WERI-Rb-1 (cell line): ENCODE measurements around the gene NUDT13.

Experiments
- DNase-seq: peaks from one replicate; pipeline ENCODE4 v3.0.0-alpha.2; 2020
- H3K27ac ChIP-seq: fragments of 250-450 bp; sonication (Bioruptor Pico); 2 replicates; pipeline ENCODE4 v1.5.1; 2020; ENCODE audit warnings: mild to moderate bottlenecking, moderate library complexity
- H3K27me3 ChIP-seq: fragments of 250-450 bp; sonication (Bioruptor Pico); 2 replicates; pipeline ENCODE4 v1.5.1; 2021; ENCODE audit warnings: mild to moderate bottlenecking, low read depth, moderate library complexity; ENCODE audit not compliant: insufficient read depth, severe bottlenecking
- H3K36me3 ChIP-seq: fragments of 250-450 bp; sonication (Bioruptor Pico); 2 replicates; pipeline ENCODE4 v1.5.1; 2020; ENCODE audit warnings: mild to moderate bottlenecking, moderate library complexity
- H3K4me3 ChIP-seq: 2 replicates; pipeline ENCODE4 v1.5.1; 2011; ENCODE audit warnings: low read depth, mild to moderate bottlenecking, control low read depth, low read length
- H3K9me3 ChIP-seq: fragments of 250-450 bp; sonication (Bioruptor Pico); 2 replicates; pipeline ENCODE4 v1.5.1; 2021; ENCODE audit warnings: mild to moderate bottlenecking, moderate library complexity; ENCODE audit not compliant: severe bottlenecking
- TF ChIP-seq, protein P1 (sequence below): IDR thresholded peaks from 2 replicates; pipeline ENCODE4 v1.5.1; 2011; ENCODE audit warnings: low read depth, mild to moderate bottlenecking, control low read depth, inconsistent platforms, low read length

Gene NUDT13

DNA sequence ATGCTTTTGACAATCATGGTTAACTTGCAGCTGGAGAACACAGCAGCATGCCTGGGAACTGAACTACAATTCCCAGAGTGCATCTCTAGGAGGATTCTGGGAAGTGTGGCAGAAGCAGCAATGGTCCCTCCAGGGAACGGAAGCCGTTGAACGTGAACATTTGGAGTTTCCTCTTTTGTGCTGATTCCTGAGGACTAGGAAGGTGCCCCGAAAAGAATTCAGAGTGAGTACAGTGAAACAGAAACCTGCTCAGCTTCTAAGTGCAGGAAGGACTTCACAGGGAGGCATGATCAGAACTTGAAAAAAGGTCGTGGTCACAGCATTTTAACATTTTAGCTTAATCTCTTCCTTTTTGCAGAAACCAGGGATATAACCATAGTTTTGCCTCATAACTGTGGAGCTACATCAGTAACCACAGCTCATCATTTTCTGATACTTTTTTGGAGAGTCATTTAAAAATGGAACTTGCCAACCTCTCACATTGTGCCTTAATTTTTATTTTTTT, at the start of gene NUDT13:
TSS of gene NUDT13 (plus strand) at position 111 of the 505 bp plus-strand sequence. CDS start 3,911 bp downstream, outside the sequence.
- Histone ChIP-seq H3K36me3 (peaks cover 17% of the 10 kb centered on the region), H3K27ac (no peak within 1 kb of the TSS), H3K27me3 (no peaks in the 10 kb centered on the region), H3K4me3 (no peak within 1 kb of the TSS), H3K9me3 (peaks cover 3% of the 10 kb centered on the region)
- TF ChIP-seq, protein P1, sequence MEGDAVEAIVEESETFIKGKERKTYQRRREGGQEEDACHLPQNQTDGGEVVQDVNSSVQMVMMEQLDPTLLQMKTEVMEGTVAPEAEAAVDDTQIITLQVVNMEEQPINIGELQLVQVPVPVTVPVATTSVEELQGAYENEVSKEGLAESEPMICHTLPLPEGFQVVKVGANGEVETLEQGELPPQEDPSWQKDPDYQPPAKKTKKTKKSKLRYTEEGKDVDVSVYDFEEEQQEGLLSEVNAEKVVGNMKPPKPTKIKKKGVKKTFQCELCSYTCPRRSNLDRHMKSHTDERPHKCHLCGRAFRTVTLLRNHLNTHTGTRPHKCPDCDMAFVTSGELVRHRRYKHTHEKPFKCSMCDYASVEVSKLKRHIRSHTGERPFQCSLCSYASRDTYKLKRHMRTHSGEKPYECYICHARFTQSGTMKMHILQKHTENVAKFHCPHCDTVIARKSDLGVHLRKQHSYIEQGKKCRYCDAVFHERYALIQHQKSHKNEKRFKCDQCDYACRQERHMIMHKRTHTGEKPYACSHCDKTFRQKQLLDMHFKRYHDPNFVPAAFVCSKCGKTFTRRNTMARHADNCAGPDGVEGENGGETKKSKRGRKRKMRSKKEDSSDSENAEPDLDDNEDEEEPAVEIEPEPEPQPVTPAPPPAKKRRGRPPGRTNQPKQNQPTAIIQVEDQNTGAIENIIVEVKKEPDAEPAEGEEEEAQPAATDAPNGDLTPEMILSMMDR = no peak
- no peak for DNase-seq

DNA sequence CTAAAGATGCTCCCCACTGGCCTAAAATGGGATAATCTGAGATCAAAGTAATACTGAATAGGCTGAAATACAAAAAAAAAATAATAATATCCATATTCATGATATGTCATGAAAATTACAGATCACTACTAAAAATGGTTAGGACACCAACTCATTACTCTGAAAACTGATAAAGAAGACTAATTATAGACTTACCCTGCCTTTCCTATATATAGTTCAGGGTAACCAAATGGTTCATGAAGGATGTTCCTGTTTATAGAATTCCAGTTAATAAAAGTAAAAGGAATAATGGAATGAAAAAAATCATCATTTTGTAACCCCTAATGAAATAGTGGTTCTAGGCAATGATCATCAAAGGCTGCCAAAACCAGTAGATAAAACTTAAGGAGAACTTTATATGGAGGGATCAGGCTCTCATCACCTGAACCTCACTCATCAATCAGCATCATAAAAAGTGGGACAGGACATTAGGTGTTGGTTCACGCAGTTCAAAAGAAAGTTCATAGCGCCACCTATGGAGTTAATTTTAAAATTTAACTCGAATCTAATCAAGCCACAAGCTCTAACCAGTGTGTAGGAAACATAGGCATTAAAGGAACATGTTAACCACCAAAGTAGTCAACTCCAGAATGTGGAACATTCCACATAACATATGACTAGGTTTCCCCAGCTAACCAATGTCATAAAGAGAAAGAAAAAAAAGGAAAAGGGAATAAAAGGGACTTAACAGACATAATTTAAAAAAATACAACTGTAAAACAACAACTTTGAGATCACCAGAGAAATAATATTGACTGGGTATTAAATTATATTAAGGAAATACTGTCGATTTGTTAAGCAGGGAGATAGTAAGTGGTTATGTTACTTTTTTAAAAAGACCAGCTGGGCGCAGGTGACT, 49.3 kb upstream of the NUDT13 start:
- TF ChIP-seq, protein P1 = peak; percentile 40; the same call in 1 of the 2 replicates
- no peaks in the 10 kb centered on the region for H3K36me3 ChIP-seq

GRCh38 chr10:73061743-73062142, 48.5 kb upstream of the NUDT13 start:
- Histone ChIP-seq H3K4me3 (no peak overlapping the region), H3K27me3 (no peaks in the 10 kb centered on the region), H3K27ac (no peak overlapping the region), H3K9me3 (no peaks in the 10 kb centered on the region), H3K36me3 (no peaks in the 10 kb centered on the region)
- DNase-seq = no peak
- TF ChIP-seq, protein P1 = no peak

More for the DNA sequence above, 49.3 kb upstream of the NUDT13 start:
- DNase-seq = no peak
- H3K27ac ChIP-seq = no peak overlapping the region
- no peaks in the 10 kb centered on the region for H3K9me3 ChIP-seq
- no peak overlapping the region for H3K4me3 ChIP-seq
- no peaks in the 10 kb centered on the region for H3K27me3 ChIP-seq

- no peak for DNase-seq
- H3K9me3 ChIP-seq = no peaks in the 10 kb centered on the region
- H3K27ac ChIP-seq = no peak overlapping the region
- TF ChIP-seq, protein P1 = no peak
- H3K27me3 ChIP-seq = no peaks in the 10 kb centered on the region
- no peak overlapping the region for H3K4me3 ChIP-seq
- H3K36me3 ChIP-seq = peaks cover 4% of the 10 kb centered on the region; the same call in 1 of the 2 replicates
These were observed 44.8 kb upstream of the NUDT13 start for GRCh38 chr10:73065441-73065840.

DNA sequence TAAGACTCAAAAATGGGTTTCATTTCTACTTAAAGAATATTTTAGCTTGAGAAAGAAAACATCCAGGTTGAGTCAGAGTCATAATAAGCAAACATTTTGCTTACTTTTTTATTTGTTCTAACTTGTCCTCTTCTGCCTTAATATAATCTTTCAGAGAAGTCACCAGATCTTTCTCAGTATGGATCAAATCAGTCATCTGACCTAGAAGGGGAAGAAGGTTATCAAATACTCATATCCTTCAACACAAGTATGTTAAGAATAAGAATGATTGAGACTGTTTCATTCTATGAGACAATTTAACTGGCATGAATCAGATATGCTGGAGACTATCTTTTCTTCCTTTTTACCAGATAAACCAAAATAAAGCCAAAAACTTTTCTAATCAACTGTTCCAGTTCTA, 36.6 kb upstream of the NUDT13 start:
- no peaks in the 10 kb centered on the region for H3K27me3 ChIP-seq
- DNase-seq = no peak
- H3K9me3 ChIP-seq = no peaks in the 10 kb centered on the region
- no peak overlapping the region for H3K27ac ChIP-seq
- TF ChIP-seq, protein P1 = no peak
- H3K36me3 ChIP-seq = peaks cover 12% of the 10 kb centered on the region
- no peak overlapping the region for H3K4me3 ChIP-seq
